ENCODE measurements around the gene UBTD2.
"Not testable (repeated sequence)": the region's sequence is repeated elsewhere in the genome, so short reads cannot be mapped to it uniquely, and the experiment has no call there.

Gene UBTD2

GRCh38 chr5:172283020-172283861 lies at the start of gene UBTD2:
TSS of gene UBTD2 (minus strand) at chr5:172283764. CDS start at chr5:172283665, 99 bp downstream.
- peak; percentile 41 for DNase-seq (ENCODE audit: low read depth, low spot score)

GRCh38 chr5:172326901-172327300 lies 43.3 kb upstream of the UBTD2 start:
- not testable (repeated sequence) for DNase-seq (ENCODE audit: low read depth, low spot score)

- DNase-seq (ENCODE audit: low read depth, low spot score): no peak
Measured at GRCh38 chr5:172325452-172325851, 41.9 kb upstream of the UBTD2 start.

GRCh38 chr5:172322028-172322965 lies 38.7 kb upstream of the UBTD2 start:
- no peak for DNase-seq (ENCODE audit: low read depth, low spot score)

GRCh38 chr5:172321593-172321992 lies 38.0 kb upstream of the UBTD2 start:
- DNase-seq (ENCODE audit: low read depth, low spot score): no peak

- DNase-seq (ENCODE audit: low read depth, low spot score): no peak
Measured at GRCh38 chr5:172319708-172320441, 36.3 kb upstream of the UBTD2 start.

- DNase-seq (ENCODE audit: low read depth, low spot score): no peak
Measured at GRCh38 chr5:172315587-172316493, 32.3 kb upstream of the UBTD2 start.

GRCh38 chr5:172313915-172314314 lies 30.4 kb upstream of the UBTD2 start:
- no peak for DNase-seq (ENCODE audit: low read depth, low spot score)

GRCh38 chr5:172312286-172312685 lies 28.7 kb upstream of the UBTD2 start:
- no peak for DNase-seq (ENCODE audit: low read depth, low spot score)

GRCh38 chr5:172311605-172312004 lies 28.0 kb upstream of the UBTD2 start:
- DNase-seq (ENCODE audit: low read depth, low spot score): no peak

GRCh38 chr5:172311026-172311425 lies 27.5 kb upstream of the UBTD2 start:
- no peak for DNase-seq (ENCODE audit: low read depth, low spot score)

- no peak for DNase-seq (ENCODE audit: low read depth, low spot score)
Measured at GRCh38 chr5:172305380-172305779, 21.8 kb upstream of the UBTD2 start.

- no peak for DNase-seq (ENCODE audit: low read depth, low spot score)
Measured at GRCh38 chr5:172303572-172304335, 20.2 kb upstream of the UBTD2 start.

GRCh38 chr5:172303162-172303561 lies 19.6 kb upstream of the UBTD2 start:
- DNase-seq (ENCODE audit: low read depth, low spot score): no peak

GRCh38 chr5:172302047-172302710 lies 18.6 kb upstream of the UBTD2 start:
- no peak for DNase-seq (ENCODE audit: low read depth, low spot score)

GRCh38 chr5:172299916-172300439 lies 16.4 kb upstream of the UBTD2 start:
- no peak for DNase-seq (ENCODE audit: low read depth, low spot score)

- no peak for DNase-seq (ENCODE audit: low read depth, low spot score)
Measured at GRCh38 chr5:172294831-172295230, 11.3 kb upstream of the UBTD2 start.

- DNase-seq (ENCODE audit: low read depth, low spot score): no peak
Measured at GRCh38 chr5:172293745-172294342, 10.3 kb upstream of the UBTD2 start.
